ENCODE measurements around the gene HSPA4.

The HSPA4 gene

GRCh38 chr5:133050521-133050920 lies 1.3 kb upstream of the HSPA4 start:
- H3K9me3 ChIP-seq (ENCODE audit: control insufficient read depth in 2 of 2, low read length in 2 of 2) = no peaks in the 10 kb centered on the region
- peak overlapping the region; percentile 42 to 98 for H3K9ac ChIP-seq (ENCODE audit: low read length in 2 of 2)
- no peaks in the 10 kb centered on the region for H3K27me3 ChIP-seq (ENCODE audit: control insufficient read depth in 1 of 2, insufficient read depth in 2 of 2, low read length in 2 of 2)
- H3K4me3 ChIP-seq (ENCODE audit: low read length in 2 of 2) = peak overlapping the region; percentile 96 to 99
- peaks cover 22% of the 10 kb centered on the region for H3K4me1 ChIP-seq (ENCODE audit: control insufficient read depth, insufficient read depth, low read length)
- H3K36me3 ChIP-seq (ENCODE audit: control insufficient read depth in 2 of 2, insufficient read depth in 2 of 2, low read length in 2 of 2) = no peaks in the 10 kb centered on the region
- peak overlapping the region; percentile 100 for H3K27ac ChIP-seq (ENCODE audit: low read length)

- peaks cover 22% of the 10 kb centered on the region for H3K4me1 ChIP-seq (ENCODE audit: control insufficient read depth, insufficient read depth, low read length)
- H3K27me3 ChIP-seq (ENCODE audit: control insufficient read depth in 1 of 2, insufficient read depth in 2 of 2, low read length in 2 of 2) = no peaks in the 10 kb centered on the region
- H3K9ac ChIP-seq (ENCODE audit: low read length in 2 of 2) = peak overlapping the region; percentile 98 to 99
- no peaks in the 10 kb centered on the region for H3K36me3 ChIP-seq (ENCODE audit: control insufficient read depth in 2 of 2, insufficient read depth in 2 of 2, low read length in 2 of 2)
- peak overlapping the region; percentile 96 to 99 for H3K4me3 ChIP-seq (ENCODE audit: low read length in 2 of 2)
- H3K27ac ChIP-seq (ENCODE audit: low read length) = peak overlapping the region; percentile 100
- no peaks in the 10 kb centered on the region for H3K9me3 ChIP-seq (ENCODE audit: control insufficient read depth in 2 of 2, low read length in 2 of 2)
These were observed 712 bp upstream of the HSPA4 start for GRCh38 chr5:133051061-133051541.

- H3K36me3 ChIP-seq (ENCODE audit: control insufficient read depth in 2 of 2, insufficient read depth in 2 of 2, low read length in 2 of 2) = no peaks in the 10 kb centered on the region
- peaks cover 22% of the 10 kb centered on the region for H3K4me1 ChIP-seq (ENCODE audit: control insufficient read depth, insufficient read depth, low read length)
- H3K9me3 ChIP-seq (ENCODE audit: control insufficient read depth in 2 of 2, low read length in 2 of 2) = no peaks in the 10 kb centered on the region
- peak overlapping the region; percentile 98 to 99 for H3K9ac ChIP-seq (ENCODE audit: low read length in 2 of 2)
- H3K4me3 ChIP-seq (ENCODE audit: low read length in 2 of 2) = peak overlapping the region; percentile 96 to 99
- no peaks in the 10 kb centered on the region for H3K27me3 ChIP-seq (ENCODE audit: control insufficient read depth in 1 of 2, insufficient read depth in 2 of 2, low read length in 2 of 2)
- H3K27ac ChIP-seq (ENCODE audit: low read length) = peak overlapping the region; percentile 100
These were observed 733 bp downstream of the HSPA4 start for GRCh38 chr5:133052317-133053175.

- no peak overlapping the region for H3K27ac ChIP-seq (ENCODE audit: low read length)
- H3K36me3 ChIP-seq (ENCODE audit: control insufficient read depth in 2 of 2, insufficient read depth in 2 of 2, low read length in 2 of 2) = no peaks in the 10 kb centered on the region
- H3K4me1 ChIP-seq (ENCODE audit: control insufficient read depth, insufficient read depth, low read length) = peaks cover 20% of the 10 kb centered on the region
- H3K9me3 ChIP-seq (ENCODE audit: control insufficient read depth in 2 of 2, low read length in 2 of 2) = no peaks in the 10 kb centered on the region
- peak overlapping the region; percentile 96 to 99 for H3K4me3 ChIP-seq (ENCODE audit: low read length in 2 of 2)
- H3K9ac ChIP-seq (ENCODE audit: low read length in 2 of 2) = peak overlapping the region; percentile 98 to 99
- H3K27me3 ChIP-seq (ENCODE audit: control insufficient read depth in 1 of 2, insufficient read depth in 2 of 2, low read length in 2 of 2) = no peaks in the 10 kb centered on the region
These were observed 1.6 kb downstream of the HSPA4 start for GRCh38 chr5:133053448-133053847.

GRCh38 chr5:133054697-133055471 lies 3.1 kb downstream of the HSPA4 start:
- no peaks in the 10 kb centered on the region for H3K9me3 ChIP-seq (ENCODE audit: control insufficient read depth in 2 of 2, low read length in 2 of 2)
- no peak overlapping the region for H3K27ac ChIP-seq (ENCODE audit: low read length)
- no peak overlapping the region for H3K4me3 ChIP-seq (ENCODE audit: low read length in 2 of 2)
- no peak overlapping the region for H3K9ac ChIP-seq (ENCODE audit: low read length in 2 of 2)
- H3K4me1 ChIP-seq (ENCODE audit: control insufficient read depth, insufficient read depth, low read length) = peaks cover 19% of the 10 kb centered on the region
- no peaks in the 10 kb centered on the region for H3K27me3 ChIP-seq (ENCODE audit: control insufficient read depth in 1 of 2, insufficient read depth in 2 of 2, low read length in 2 of 2)
- no peaks in the 10 kb centered on the region for H3K36me3 ChIP-seq (ENCODE audit: control insufficient read depth in 2 of 2, insufficient read depth in 2 of 2, low read length in 2 of 2)

GRCh38 chr5:133056891-133057290 lies 5.1 kb downstream of the HSPA4 start:
- Histone ChIP-seq H3K4me1 (ENCODE audit: control insufficient read depth, insufficient read depth, low read length) (peaks cover 8% of the 10 kb centered on the region), H3K9ac (ENCODE audit: low read length in 2 of 2) (no peak overlapping the region), H3K27me3 (ENCODE audit: control insufficient read depth in 1 of 2, insufficient read depth in 2 of 2, low read length in 2 of 2) (no peaks in the 10 kb centered on the region), H3K9me3 (ENCODE audit: control insufficient read depth in 2 of 2, low read length in 2 of 2) (no peaks in the 10 kb centered on the region), H3K27ac (ENCODE audit: low read length) (no peak overlapping the region), H3K36me3 (ENCODE audit: control insufficient read depth in 2 of 2, insufficient read depth in 2 of 2, low read length in 2 of 2) (no peaks in the 10 kb centered on the region), H3K4me3 (ENCODE audit: low read length in 2 of 2) (no peak overlapping the region)

- H3K4me1 ChIP-seq (ENCODE audit: control insufficient read depth, insufficient read depth, low read length) = no peaks in the 10 kb centered on the region
- H3K4me3 ChIP-seq (ENCODE audit: low read length in 2 of 2) = no peak overlapping the region
- no peak overlapping the region for H3K9ac ChIP-seq (ENCODE audit: low read length in 2 of 2)
- H3K27ac ChIP-seq (ENCODE audit: low read length) = no peak overlapping the region
- no peaks in the 10 kb centered on the region for H3K9me3 ChIP-seq (ENCODE audit: control insufficient read depth in 2 of 2, low read length in 2 of 2)
- H3K27me3 ChIP-seq (ENCODE audit: control insufficient read depth in 1 of 2, insufficient read depth in 2 of 2, low read length in 2 of 2) = no peaks in the 10 kb centered on the region
- H3K36me3 ChIP-seq (ENCODE audit: control insufficient read depth in 2 of 2, insufficient read depth in 2 of 2, low read length in 2 of 2) = no peaks in the 10 kb centered on the region
These were observed 7.8 kb downstream of the HSPA4 start for GRCh38 chr5:133059621-133060020.

GRCh38 chr5:133062276-133062675 lies 10.5 kb downstream of the HSPA4 start:
- no peak overlapping the region for H3K27ac ChIP-seq (ENCODE audit: low read length)
- H3K9me3 ChIP-seq (ENCODE audit: control insufficient read depth in 2 of 2, low read length in 2 of 2) = no peaks in the 10 kb centered on the region
- H3K4me3 ChIP-seq (ENCODE audit: low read length in 2 of 2) = no peak overlapping the region
- no peaks in the 10 kb centered on the region for H3K27me3 ChIP-seq (ENCODE audit: control insufficient read depth in 1 of 2, insufficient read depth in 2 of 2, low read length in 2 of 2)
- peaks cover 7% of the 10 kb centered on the region for H3K4me1 ChIP-seq (ENCODE audit: control insufficient read depth, insufficient read depth, low read length)
- peaks cover 2 to 8% of the 10 kb centered on the region in 2 donors for H3K36me3 ChIP-seq (ENCODE audit: control insufficient read depth in 2 of 2, insufficient read depth in 2 of 2, low read length in 2 of 2)
- H3K9ac ChIP-seq (ENCODE audit: low read length in 2 of 2) = no peak overlapping the region

- Histone ChIP-seq H3K9ac (ENCODE audit: low read length in 2 of 2) (no peak overlapping the region), H3K36me3 (ENCODE audit: control insufficient read depth in 2 of 2, insufficient read depth in 2 of 2, low read length in 2 of 2) (peaks cover 3 to 10% of the 10 kb centered on the region in 2 donors), H3K9me3 (ENCODE audit: control insufficient read depth in 2 of 2, low read length in 2 of 2) (no peaks in the 10 kb centered on the region), H3K4me3 (ENCODE audit: low read length in 2 of 2) (no peak overlapping the region), H3K27me3 (ENCODE audit: control insufficient read depth in 1 of 2, insufficient read depth in 2 of 2, low read length in 2 of 2) (no peaks in the 10 kb centered on the region), H3K4me1 (ENCODE audit: control insufficient read depth, insufficient read depth, low read length) (peaks cover 7% of the 10 kb centered on the region), H3K27ac (ENCODE audit: low read length) (no peak overlapping the region)
These were observed 12.2 kb downstream of the HSPA4 start for GRCh38 chr5:133063965-133064364.

- peak overlapping the region; percentile 7 for H3K27ac ChIP-seq (ENCODE audit: low read length)
- peaks cover 7% of the 10 kb centered on the region for H3K4me1 ChIP-seq (ENCODE audit: control insufficient read depth, insufficient read depth, low read length)
- H3K9ac ChIP-seq (ENCODE audit: low read length in 2 of 2) = no peak overlapping the region
- H3K4me3 ChIP-seq (ENCODE audit: low read length in 2 of 2) = no peak overlapping the region
- no peaks in the 10 kb centered on the region for H3K27me3 ChIP-seq (ENCODE audit: control insufficient read depth in 1 of 2, insufficient read depth in 2 of 2, low read length in 2 of 2)
- H3K9me3 ChIP-seq (ENCODE audit: control insufficient read depth in 2 of 2, low read length in 2 of 2) = no peaks in the 10 kb centered on the region
- peaks cover 6 to 13% of the 10 kb centered on the region in 2 donors for H3K36me3 ChIP-seq (ENCODE audit: control insufficient read depth in 2 of 2, insufficient read depth in 2 of 2, low read length in 2 of 2)
These were observed 13.7 kb downstream of the HSPA4 start for GRCh38 chr5:133065471-133065870.

Measured in stomach smooth muscle (tissue), 2 donors.